Measurements from ENCODE around the gene CAST. TPM values are rescaled to one million over a fixed set of nuclear protein-coding genes. Genes with fewer than 3 reads are reported as not detected.

The CAST gene
- total RNA-seq, 1 donor from 2014 or later = 523 TPM

Other genes with a start within 250 kb of the CAST start
- 0.17 TPM for gene PCSK1, start 229.1 kb upstream of the CAST start, total RNA-seq
- 39.4 TPM for gene ERAP1, start 145.6 kb downstream of the CAST start, total RNA-seq
- 6.1 TPM for gene ERAP2, start 214.1 kb downstream of the CAST start, total RNA-seq